Fibroblast of lung (primary cell): ENCODE results near the gene PRKCH. TPM values are rescaled to one million over a fixed set of nuclear protein-coding genes. Genes with fewer than 3 reads are reported as not detected.
A peak's percentile ranks its signal among the peaks of the same experiment; 100 is the strongest.

Source experiments
- DNase-seq, 2 donors: peaks; one replicate each; pipeline versions ENCODE4 v3.0.0 to v3.0.0-alpha.2; 2010; ENCODE audit warnings: low read depth in 2 of 2
- H2AFZ ChIP-seq: 2 replicates; pipeline ENCODE4 v1.5.1; 2012; ENCODE audit warnings: low read length, control low read depth, inconsistent platforms
- H3K27ac ChIP-seq: 2 replicates; pipeline ENCODE4 v1.5.1; 2011; ENCODE audit warnings: low read length, control low read depth; ENCODE audit not compliant: insufficient read depth
- H3K27me3 ChIP-seq: 2 replicates; pipeline ENCODE4 v1.5.1; 2011; ENCODE audit warnings: mild to moderate bottlenecking, low read length; ENCODE audit not compliant: control insufficient read depth, insufficient read depth
- H3K36me3 ChIP-seq: 2 replicates; pipeline ENCODE4 v1.5.1; 2011; ENCODE audit warnings: low read length; ENCODE audit not compliant: control insufficient read depth, insufficient read depth
- H3K4me1 ChIP-seq: 2 replicates; pipeline ENCODE4 v1.5.1; 2011; ENCODE audit warnings: low read length; ENCODE audit not compliant: control insufficient read depth, insufficient read depth; ENCODE audit errors: extremely low read depth
- H3K4me2 ChIP-seq: 2 replicates; pipeline ENCODE4 v1.5.1; 2011; ENCODE audit warnings: low read length, control low read depth; ENCODE audit not compliant: insufficient read depth; ENCODE audit errors: extremely low read depth
- H3K4me3 ChIP-seq, 4 experiments: fragments of 200-600 bp in 1 of 4; sonication (generic) in 1 of 4; replicated peaks in 1 of 4; 2 replicates each; pipeline ENCODE4 v1.5.1; 2011 to 2016; ENCODE audit warnings: low read length in 4 of 4, low read depth in 3 of 4, mild to moderate bottlenecking in 3 of 4, control low read depth in 2 of 4, inconsistent platforms in 1 of 4, mixed read lengths in 1 of 4; ENCODE audit not compliant: insufficient read depth in 1 of 4; ENCODE audit errors: control extremely low read depth in 1 of 4
- H3K79me2 ChIP-seq: 2 replicates; pipeline ENCODE4 v1.5.1; 2012; ENCODE audit warnings: mild to moderate bottlenecking, low read length, inconsistent platforms; ENCODE audit not compliant: control insufficient read depth, insufficient read depth
- H3K9ac ChIP-seq: 2 replicates; pipeline ENCODE4 v1.5.1; 2011; ENCODE audit warnings: mild to moderate bottlenecking, low read length, control low read depth; ENCODE audit not compliant: insufficient read depth
- H3K9me3 ChIP-seq: 2 replicates; pipeline ENCODE4 v1.5.1; 2012; ENCODE audit warnings: low read depth, low read length; ENCODE audit not compliant: control insufficient read depth, insufficient read depth
- H4K20me1 ChIP-seq: 2 replicates; pipeline ENCODE4 v1.5.1; 2011; ENCODE audit warnings: low read length; ENCODE audit not compliant: control insufficient read depth, insufficient read depth; ENCODE audit errors: extremely low read depth
- EZH2 ChIP-seq: IDR thresholded peaks from 2 replicates; pipeline ENCODE4 v1.5.1; 2012; ENCODE audit warnings: low read length, control low read depth, mild to moderate bottlenecking; ENCODE audit errors: missing control alignments
- polyA minus RNA-seq: library from RNA; depleted of rRNA, polyadenylated mRNA; stranded (reverse); fragments of >200 nt; gene quantifications from 2 replicates; pipeline ENCODE4 v1.2.3, GENCODE V29; 2011; ENCODE audit warnings: low replicate concordance
- polyA plus RNA-seq, 2 donors: library from polyadenylated mRNA; depleted of rRNA in 1 of 2; stranded (reverse) in 1 of 2; unstranded in 1 of 2; fragments of >200 nt; gene quantifications; 2 replicates each; pipeline ENCODE4 v1.2.1, GENCODE V29; 2011 to 2012; ENCODE audit warnings: missing spikeins in 1 of 2
- total RNA-seq: library from RNA; depleted of rRNA; stranded (reverse); fragments of >200 nt; gene quantifications from 2 replicates; pipeline ENCODE4 v1.2.1, GENCODE V29; 2014
- TF ChIP-seq, protein P1 (sequence below), 2 donors: IDR thresholded peaks in 1 of 2; conservative IDR thresholded peaks in 1 of 2; 1 replicate in 1 of 2; 2 replicates in 1 of 2; pipeline ENCODE4 v1.5.1; 2011 to 2012; ENCODE audit warnings: low read length in 2 of 2, control low read depth in 1 of 2, inconsistent platforms in 1 of 2, low read depth in 1 of 2, mild to moderate bottlenecking in 1 of 2

The PRKCH gene
- 3.6 and 5.4 TPM in 2 replicates for total RNA-seq
- 0.61 and 2.9 TPM in 2 replicates for polyA plus RNA-seq
- 0.39 and 1.5 TPM in 2 replicates for polyA plus RNA-seq (2012)
- polyA minus RNA-seq, result 0.90 and 6.3 TPM in 2 replicates

DNA sequence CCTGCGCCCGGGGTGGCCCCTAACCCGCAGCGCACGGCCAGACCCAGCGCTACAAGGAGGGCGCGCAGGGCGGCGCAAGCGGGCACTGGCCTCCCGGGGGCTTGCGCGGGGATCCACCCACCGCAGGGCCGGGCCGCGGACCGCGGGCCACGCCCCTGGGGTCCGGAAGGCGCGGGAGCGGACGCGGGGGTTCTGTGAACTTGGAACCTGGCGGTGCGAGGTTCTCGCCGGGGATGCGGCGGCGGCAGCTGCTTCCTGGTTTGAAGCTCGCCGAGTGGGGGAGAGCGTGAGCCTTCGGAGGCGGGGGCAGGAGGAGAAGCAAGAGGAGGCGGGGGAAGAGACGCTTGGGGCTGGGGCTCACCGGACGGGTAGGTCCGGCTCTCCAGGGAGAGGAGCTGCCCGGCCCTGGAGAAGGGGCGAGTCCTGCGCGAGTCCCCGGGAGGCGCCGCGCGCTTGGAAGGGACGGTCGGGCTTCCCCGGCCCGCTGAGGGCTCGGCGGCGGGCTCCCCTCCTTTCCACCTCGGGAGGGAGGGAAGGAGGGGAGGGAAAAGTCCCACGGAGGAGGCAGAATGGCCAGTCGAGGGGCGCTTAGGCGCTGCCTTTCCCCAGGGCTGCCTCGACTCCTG is at the start of gene PRKCH:
Gene PRKCH, plus strand, starts transcription at position 195 of the 626 bp plus-strand sequence. CDS start 523 bp downstream, outside the sequence.
- no peak for TF ChIP-seq EZH2
- TF ChIP-seq, protein P1, sequence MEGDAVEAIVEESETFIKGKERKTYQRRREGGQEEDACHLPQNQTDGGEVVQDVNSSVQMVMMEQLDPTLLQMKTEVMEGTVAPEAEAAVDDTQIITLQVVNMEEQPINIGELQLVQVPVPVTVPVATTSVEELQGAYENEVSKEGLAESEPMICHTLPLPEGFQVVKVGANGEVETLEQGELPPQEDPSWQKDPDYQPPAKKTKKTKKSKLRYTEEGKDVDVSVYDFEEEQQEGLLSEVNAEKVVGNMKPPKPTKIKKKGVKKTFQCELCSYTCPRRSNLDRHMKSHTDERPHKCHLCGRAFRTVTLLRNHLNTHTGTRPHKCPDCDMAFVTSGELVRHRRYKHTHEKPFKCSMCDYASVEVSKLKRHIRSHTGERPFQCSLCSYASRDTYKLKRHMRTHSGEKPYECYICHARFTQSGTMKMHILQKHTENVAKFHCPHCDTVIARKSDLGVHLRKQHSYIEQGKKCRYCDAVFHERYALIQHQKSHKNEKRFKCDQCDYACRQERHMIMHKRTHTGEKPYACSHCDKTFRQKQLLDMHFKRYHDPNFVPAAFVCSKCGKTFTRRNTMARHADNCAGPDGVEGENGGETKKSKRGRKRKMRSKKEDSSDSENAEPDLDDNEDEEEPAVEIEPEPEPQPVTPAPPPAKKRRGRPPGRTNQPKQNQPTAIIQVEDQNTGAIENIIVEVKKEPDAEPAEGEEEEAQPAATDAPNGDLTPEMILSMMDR (conservative IDR thresholded peaks at IDR 0.05 in 1 of 2, IDR thresholded peaks at IDR 0.05 in 1 of 2; ENCODE audit: low read depth in 1 of 2, low read length in 2 of 2), result peak in 1 of 2 donors; percentile 10
- H3K4me3 ChIP-seq, result peak within 1 kb of the TSS; percentile 34 to 52 (median 37)
- H3K9ac ChIP-seq, result no peak within 1 kb of the TSS
- no peaks in the 10 kb centered on the region for H3K9me3 ChIP-seq
- no peaks in the 10 kb centered on the region for H3K36me3 ChIP-seq
- H2AFZ ChIP-seq, result no peak within 1 kb of the TSS
- peak within 1 kb of the TSS; percentile 78 for H3K4me2 ChIP-seq
- peaks cover 35% of the 10 kb centered on the region for H3K27me3 ChIP-seq
- DNase-seq, result peak; percentile 28 to 44
- H3K4me1 ChIP-seq, result no peaks in the 10 kb centered on the region
- H3K79me2 ChIP-seq, result no peaks in the 10 kb centered on the region
- no peak within 1 kb of the TSS for H3K27ac ChIP-seq
- H4K20me1 ChIP-seq, result no peaks in the 10 kb centered on the region

DNA sequence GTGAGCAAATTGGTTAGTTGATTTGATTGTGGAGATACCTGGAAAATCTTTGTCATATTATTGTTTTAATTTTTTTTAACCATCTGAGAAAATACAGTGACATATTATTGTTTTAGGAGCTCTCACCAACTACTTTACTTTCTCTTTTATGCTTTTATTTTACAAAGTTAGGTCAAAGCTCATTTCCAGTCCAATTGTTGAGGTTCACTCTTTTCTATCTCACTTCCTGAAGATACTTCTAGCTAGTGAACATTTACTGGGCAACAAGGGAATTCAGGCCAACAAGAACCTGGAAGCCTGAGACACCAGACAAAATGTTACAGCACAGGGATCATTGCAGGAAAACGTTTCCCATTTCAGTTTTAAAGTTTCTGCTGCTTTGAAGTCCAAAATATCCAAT is 44.1 kb upstream of the PRKCH start:
- TF ChIP-seq, protein P1 (conservative IDR thresholded peaks at IDR 0.05 in 1 of 2, IDR thresholded peaks at IDR 0.05 in 1 of 2; ENCODE audit: low read depth in 1 of 2, low read length in 2 of 2), result no peak
- TF ChIP-seq EZH2, result no peak

DNA sequence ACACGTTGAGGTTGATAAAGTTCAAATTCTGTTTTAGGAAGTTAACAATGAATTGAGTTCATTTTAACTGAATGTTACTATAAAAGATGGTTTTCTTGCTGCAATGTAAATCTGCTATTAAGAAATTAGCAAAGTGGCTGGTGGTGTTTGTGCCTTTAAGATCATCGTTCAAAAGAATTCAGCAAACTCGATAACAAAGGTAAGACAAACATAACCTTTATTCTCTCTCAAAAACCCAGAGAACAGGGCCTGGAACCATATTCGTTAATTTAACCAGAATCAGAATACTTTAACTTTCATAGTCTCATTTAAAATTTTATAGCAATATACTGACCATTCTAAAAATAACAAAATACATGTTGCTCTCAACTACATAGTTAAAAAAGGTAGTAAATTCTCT is 43.6 kb upstream of the PRKCH start:
- Histone ChIP-seq H4K20me1 (no peaks in the 10 kb centered on the region), H3K4me2 (no peak overlapping the region), H3K27me3 (peaks cover 25% of the 10 kb centered on the region), H2AFZ (no peak overlapping the region), H3K4me1 (no peaks in the 10 kb centered on the region), H3K79me2 (no peaks in the 10 kb centered on the region), H3K4me3 (no peak overlapping the region), H3K9me3 (no peaks in the 10 kb centered on the region), H3K27ac (no peak overlapping the region), H3K9ac (no peak overlapping the region), H3K36me3 (no peaks in the 10 kb centered on the region)
- TF ChIP-seq EZH2, result no peak
- TF ChIP-seq, protein P1 (conservative IDR thresholded peaks at IDR 0.05 in 1 of 2, IDR thresholded peaks at IDR 0.05 in 1 of 2; ENCODE audit: low read depth in 1 of 2, low read length in 2 of 2), result no peak
- no peak for DNase-seq

More for the DNA sequence above, 44.1 kb upstream of the PRKCH start:
- Histone ChIP-seq H3K27me3 (peaks cover 25% of the 10 kb centered on the region), H2AFZ (no peak overlapping the region), H4K20me1 (no peaks in the 10 kb centered on the region), H3K27ac (no peak overlapping the region), H3K4me1 (no peaks in the 10 kb centered on the region), H3K4me2 (no peak overlapping the region), H3K4me3 (no peak overlapping the region), H3K9me3 (no peaks in the 10 kb centered on the region), H3K36me3 (no peaks in the 10 kb centered on the region), H3K9ac (no peak overlapping the region), H3K79me2 (no peaks in the 10 kb centered on the region)
- no peak for DNase-seq
